ENCODE data around the gene MDGA2.

- TF ChIP-seq BHLHE40 (IDR thresholded peaks at IDR 0.05; ENCODE audit: borderline replicate concordance) (no peak), NFRKB (IDR thresholded peaks at IDR 0.05) (no peak), FOXM1 (IDR thresholded peaks at IDR 0.05; ENCODE audit: borderline replicate concordance) (no peak), FOXK2 (IDR thresholded peaks at IDR 0.05) (no peak)
Measured at GRCh38 chr14:47665337-47666134, 9.9 kb downstream of the MDGA2 start.
